Measurements from ENCODE around the gene PASD1. TPM values are rescaled to one million over a fixed set of nuclear protein-coding genes. Genes with fewer than 3 reads are reported as not detected.

The PASD1 gene
- total RNA-seq: not detected
- long read RNA-seq: 0 reads

GRCh38 chrX:151563449-151563848 is at the start of gene PASD1:
TSS of gene PASD1 (plus strand) at chrX:151563675. CDS start at chrX:151601554, 37,879 bp downstream.
- intact Hi-C loops (cut with DNase I): no loop called here
- TF ChIP-seq CTCF (IDR thresholded peaks at IDR 0.05): no peak
- Histone ChIP-seq H3K27me3 (ENCODE audit: low read depth) (no peaks in the 10 kb centered on the region), H3K36me3 (no peaks in the 10 kb centered on the region), H3K4me3 (no peak within 1 kb of the TSS), H3K27ac (no peak within 1 kb of the TSS), H3K4me1 (no peaks in the 10 kb centered on the region), H3K9me3 (no peaks in the 10 kb centered on the region)
- ATAC-seq (no peak), DNase-seq (no peak)

DNA sequence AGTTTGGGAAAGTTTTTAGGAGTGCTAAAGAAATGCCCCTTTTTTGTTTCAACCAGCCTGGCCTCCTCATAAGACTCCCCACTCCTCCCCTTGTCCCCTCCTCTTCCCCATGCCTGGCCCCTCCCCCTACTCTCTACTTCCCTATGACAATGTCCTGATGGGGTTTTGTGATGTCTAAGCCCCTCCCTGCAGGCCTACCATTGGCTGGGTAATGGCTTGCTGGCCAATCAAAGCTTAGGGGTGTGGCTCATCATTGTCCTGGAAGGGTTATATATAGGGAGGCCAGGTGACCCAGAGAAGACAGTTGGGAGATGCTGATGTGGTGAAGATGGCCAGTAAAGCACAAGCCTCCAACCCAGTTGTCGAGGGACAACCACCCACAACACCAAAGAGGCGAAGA is 48.2 kb upstream of the PASD1 start:
- no peaks in the 10 kb centered on the region for H3K9me3 ChIP-seq
- no peak for TF ChIP-seq CTCF (IDR thresholded peaks at IDR 0.05)
- no peaks in the 10 kb centered on the region for H3K4me1 ChIP-seq
- no peaks in the 10 kb centered on the region for H3K27me3 ChIP-seq (ENCODE audit: low read depth)
- H3K4me3 ChIP-seq: no peak overlapping the region
- intact Hi-C loops (cut with DNase I): no loop called here
- H3K27ac ChIP-seq: no peak overlapping the region
- H3K36me3 ChIP-seq: no peaks in the 10 kb centered on the region
- ATAC-seq (no peak), DNase-seq (no peak)

- H3K9me3 ChIP-seq: no peaks in the 10 kb centered on the region
- no peaks in the 10 kb centered on the region for H3K4me1 ChIP-seq
- H3K36me3 ChIP-seq: no peaks in the 10 kb centered on the region
- no peaks in the 10 kb centered on the region for H3K27me3 ChIP-seq (ENCODE audit: low read depth)
- no peak for TF ChIP-seq CTCF (IDR thresholded peaks at IDR 0.05)
- no peak overlapping the region for H3K27ac ChIP-seq
- intact Hi-C loops (cut with DNase I): no loop called here
- DNase-seq: no peak
- H3K4me3 ChIP-seq: no peak overlapping the region
- no peak for ATAC-seq
Measured at GRCh38 chrX:151516538-151517187, 46.8 kb upstream of the PASD1 start.

- H3K27ac ChIP-seq: no peak overlapping the region
- H3K4me1 ChIP-seq: no peaks in the 10 kb centered on the region
- H3K4me3 ChIP-seq: no peak overlapping the region
- ATAC-seq: no peak
- H3K9me3 ChIP-seq: no peaks in the 10 kb centered on the region
- H3K36me3 ChIP-seq: no peaks in the 10 kb centered on the region
- no peak for DNase-seq
- intact Hi-C loops (cut with DNase I): no loop called here
- TF ChIP-seq CTCF (IDR thresholded peaks at IDR 0.05): no peak
- no peaks in the 10 kb centered on the region for H3K27me3 ChIP-seq (ENCODE audit: low read depth)
Measured at GRCh38 chrX:151517421-151517820, 46.1 kb upstream of the PASD1 start.

GRCh38 chrX:151523351-151523750 is 40.1 kb upstream of the PASD1 start:
- H3K27me3 ChIP-seq (ENCODE audit: low read depth): no peaks in the 10 kb centered on the region
- H3K9me3 ChIP-seq: no peaks in the 10 kb centered on the region
- H3K36me3 ChIP-seq: no peaks in the 10 kb centered on the region
- no peak for ATAC-seq
- no peak for DNase-seq
- TF ChIP-seq CTCF (IDR thresholded peaks at IDR 0.05): no peak
- no peak overlapping the region for H3K27ac ChIP-seq
- H3K4me3 ChIP-seq: no peak overlapping the region
- intact Hi-C loops (cut with DNase I): no loop called here
- H3K4me1 ChIP-seq: no peaks in the 10 kb centered on the region
